Measurements from ENCODE around the gene MYH6.
"Not testable (repeated sequence)": the region's sequence is repeated elsewhere in the genome, so short reads cannot be mapped to it uniquely, and the experiment has no call there.

The MYH6 gene

GRCh38 chr14:23435543-23436326 lies 27.7 kb upstream of the MYH6 start, which contains the start of gene MYH7:
Gene MYH7 (minus strand): TSS chr14:23435660. CDS start chr14:23433732, 1,928 bp downstream.
- DNase-seq (ENCODE audit: low read depth): no peak

- no peak for DNase-seq (ENCODE audit: low read depth)
Observed at GRCh38 chr14:23434488-23435222, 26.6 kb upstream of the MYH6 start.

DNA sequence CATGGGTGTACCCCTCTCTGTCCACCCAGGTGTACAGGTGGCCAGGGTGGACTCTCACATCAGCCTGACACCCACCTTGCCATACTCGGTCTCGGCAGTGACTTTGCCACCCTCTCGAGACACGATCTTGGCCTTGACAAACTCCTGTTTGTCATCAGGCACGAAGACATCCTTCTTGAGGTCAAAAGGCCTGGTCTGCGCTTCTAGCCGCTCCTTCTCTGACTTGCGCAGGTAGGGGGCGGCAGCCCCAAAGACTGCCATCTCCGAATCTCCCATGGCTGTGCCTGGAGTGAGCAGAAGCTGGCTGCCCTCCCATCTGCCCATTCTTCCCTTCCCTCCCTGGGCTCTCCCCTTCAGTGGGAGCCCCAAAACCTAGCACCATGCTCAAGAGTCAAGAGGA lies 25.4 kb upstream of the MYH6 start:
- no peak for DNase-seq (ENCODE audit: low read depth)

- DNase-seq (ENCODE audit: low read depth): no peak
Observed at GRCh38 chr14:23432946-23433345, 24.9 kb upstream of the MYH6 start.

GRCh38 chr14:23432102-23432925 lies 24.2 kb upstream of the MYH6 start:
- no peak for DNase-seq (ENCODE audit: low read depth)

- DNase-seq (ENCODE audit: low read depth): no peak
Observed at GRCh38 chr14:23431486-23431885, 23.4 kb upstream of the MYH6 start.

DNA sequence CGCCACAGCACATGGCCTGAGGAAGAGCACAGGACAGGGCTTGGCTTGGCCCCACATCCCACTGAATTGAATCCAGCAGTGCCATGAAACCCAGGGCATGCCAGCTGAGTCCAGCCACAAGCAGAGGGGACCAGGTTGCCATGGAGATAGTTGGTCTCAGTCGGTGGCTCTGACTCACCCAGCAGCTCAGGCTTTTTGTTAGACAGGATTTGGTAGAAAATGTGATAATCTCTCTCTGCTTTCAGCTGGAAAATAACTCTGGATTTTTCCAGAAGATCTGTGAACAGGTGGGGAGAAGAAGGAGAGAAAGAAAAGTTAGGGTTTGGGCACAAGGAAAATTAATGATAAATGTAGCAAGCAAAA lies 22.6 kb upstream of the MYH6 start:
- DNase-seq (ENCODE audit: low read depth): peak; percentile 1

DNA sequence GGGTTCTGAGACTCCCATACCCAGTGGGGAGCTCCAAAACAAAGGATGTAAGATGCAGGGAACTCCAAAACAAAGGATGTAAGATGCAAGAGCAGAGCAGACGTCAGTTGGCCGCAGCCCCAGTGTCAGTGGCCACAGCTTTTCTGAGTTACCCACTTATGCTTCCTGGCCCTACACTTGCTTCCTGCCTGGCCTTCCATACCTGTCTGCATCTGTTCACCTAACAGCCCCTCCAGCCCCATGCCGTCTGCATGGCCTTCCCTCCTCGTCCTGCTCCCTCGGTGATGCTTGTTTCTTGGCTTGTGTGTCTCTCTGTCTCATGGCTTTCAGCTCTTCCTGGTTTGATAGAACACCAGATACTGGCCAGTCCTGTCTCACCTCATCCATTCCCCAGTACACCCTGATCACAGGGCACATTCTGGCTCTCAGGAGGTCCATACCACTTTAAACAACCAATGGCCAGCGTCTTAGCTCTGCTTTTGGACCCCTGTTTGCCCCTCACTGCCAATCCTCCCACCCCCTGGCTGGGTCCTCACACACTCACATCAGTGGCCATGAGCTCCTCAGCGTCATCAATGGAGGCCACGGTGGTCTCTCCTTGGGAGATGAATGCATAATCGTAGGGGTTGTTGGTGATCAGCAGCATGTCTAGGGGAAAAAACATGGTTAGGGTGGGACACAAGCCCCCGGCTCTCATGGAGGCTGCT lies 22.1 kb upstream of the MYH6 start:
- no peak for DNase-seq (ENCODE audit: low read depth)

- DNase-seq (ENCODE audit: low read depth): no peak
Observed at GRCh38 chr14:23428686-23429495, 20.8 kb upstream of the MYH6 start.

GRCh38 chr14:23425798-23426197 lies 17.7 kb upstream of the MYH6 start:
- DNase-seq (ENCODE audit: low read depth): not testable (repeated sequence)

- no peak for DNase-seq (ENCODE audit: low read depth)
Observed at GRCh38 chr14:23425169-23425568, 17.1 kb upstream of the MYH6 start.

- no peak for DNase-seq (ENCODE audit: low read depth)
Observed at GRCh38 chr14:23423657-23424056, 15.6 kb upstream of the MYH6 start.

- no peak for DNase-seq (ENCODE audit: low read depth)
Observed at GRCh38 chr14:23421594-23421993, 13.5 kb upstream of the MYH6 start.

GRCh38 chr14:23419646-23420045 lies 11.6 kb upstream of the MYH6 start:
- DNase-seq (ENCODE audit: low read depth): not testable (repeated sequence)

- no peak for DNase-seq (ENCODE audit: low read depth)
Observed at GRCh38 chr14:23418021-23418420, 9.9 kb upstream of the MYH6 start.

DNA sequence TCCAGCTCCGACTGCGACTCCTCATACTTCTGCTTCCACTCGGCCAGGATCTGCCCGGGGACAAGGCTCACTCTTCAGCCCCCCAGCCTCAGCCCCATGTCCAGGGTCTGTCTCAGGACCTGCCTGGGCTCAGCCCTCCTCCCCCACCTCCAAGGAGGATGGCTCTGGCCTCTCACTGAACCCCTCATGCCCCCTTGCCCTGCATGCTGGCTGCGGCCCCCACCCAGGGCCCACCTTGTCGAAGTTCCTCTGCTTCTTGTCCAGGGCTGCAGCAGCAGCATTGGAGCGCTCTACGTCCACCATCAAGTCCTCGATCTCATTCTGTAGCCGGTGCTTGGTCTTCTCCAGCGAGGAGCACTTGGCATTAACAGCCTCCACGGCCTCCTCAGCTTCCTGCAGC lies 9.2 kb upstream of the MYH6 start:
- not testable (repeated sequence) for DNase-seq (ENCODE audit: low read depth)

GRCh38 chr14:23416801-23417200 lies 8.7 kb upstream of the MYH6 start:
- DNase-seq (ENCODE audit: low read depth): no peak

- no peak for DNase-seq (ENCODE audit: low read depth)
Observed at GRCh38 chr14:23415821-23416778, 8.0 kb upstream of the MYH6 start.

DNA sequence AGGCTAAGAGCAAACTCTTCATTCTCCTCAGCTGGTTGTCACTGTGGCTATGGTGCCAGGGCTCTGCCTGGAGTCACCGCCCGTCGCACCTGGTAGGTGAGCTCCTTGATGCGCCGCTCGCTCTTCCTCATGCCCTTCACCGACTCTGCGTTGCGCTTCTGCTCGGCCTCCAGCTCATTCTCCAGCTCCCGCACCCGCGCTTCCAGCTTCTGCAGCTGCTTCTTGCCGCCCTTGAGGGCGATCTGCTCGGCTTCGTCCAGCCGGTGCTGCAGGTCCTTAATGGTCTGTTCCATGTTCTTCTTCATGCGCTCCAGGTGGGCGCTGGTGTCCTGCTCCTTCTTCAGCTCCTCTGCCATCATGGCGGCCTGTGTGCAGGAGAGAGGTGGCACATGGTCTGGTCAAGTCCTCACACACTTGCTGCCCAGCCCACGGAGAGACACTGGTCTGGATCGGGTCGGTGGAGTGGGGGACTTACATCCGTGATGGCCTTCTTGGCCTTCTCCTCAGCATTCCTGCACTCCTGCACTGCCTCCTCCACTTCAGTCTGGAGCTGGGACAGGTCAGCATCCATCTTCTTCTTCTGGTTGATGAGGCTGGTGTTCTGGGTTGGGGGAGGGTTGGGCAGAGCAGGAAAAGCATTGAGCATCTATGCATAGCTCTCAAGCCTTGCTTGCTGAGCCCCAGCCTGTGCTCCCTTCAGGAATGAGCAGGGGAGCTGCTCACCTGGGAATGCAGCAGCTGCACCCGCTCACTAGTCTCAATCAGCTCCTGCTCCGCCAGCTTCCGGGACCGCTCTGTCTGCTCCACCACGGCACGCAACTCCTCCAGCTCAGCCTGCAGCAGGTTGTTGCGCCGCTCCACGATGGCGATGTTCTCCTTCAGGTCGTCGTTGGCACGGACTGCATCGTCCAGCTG lies 7.1 kb upstream of the MYH6 start:
- DNase-seq (ENCODE audit: low read depth): no peak

Data from amniotic epithelial cell (primary cell).